HG03045 (cell line): ENCODE results near the gene ARHGAP44.

ENCODE experiments used
- ATAC-seq: cut with Tn5 transposase; IDR thresholded peaks from one replicate; pipeline ENCODE4 v1.9.1; 2021; ENCODE audit warnings: mild to moderate bottlenecking, moderate library complexity; ENCODE audit not compliant: unreplicated experiment

Gene ARHGAP44

DNA sequence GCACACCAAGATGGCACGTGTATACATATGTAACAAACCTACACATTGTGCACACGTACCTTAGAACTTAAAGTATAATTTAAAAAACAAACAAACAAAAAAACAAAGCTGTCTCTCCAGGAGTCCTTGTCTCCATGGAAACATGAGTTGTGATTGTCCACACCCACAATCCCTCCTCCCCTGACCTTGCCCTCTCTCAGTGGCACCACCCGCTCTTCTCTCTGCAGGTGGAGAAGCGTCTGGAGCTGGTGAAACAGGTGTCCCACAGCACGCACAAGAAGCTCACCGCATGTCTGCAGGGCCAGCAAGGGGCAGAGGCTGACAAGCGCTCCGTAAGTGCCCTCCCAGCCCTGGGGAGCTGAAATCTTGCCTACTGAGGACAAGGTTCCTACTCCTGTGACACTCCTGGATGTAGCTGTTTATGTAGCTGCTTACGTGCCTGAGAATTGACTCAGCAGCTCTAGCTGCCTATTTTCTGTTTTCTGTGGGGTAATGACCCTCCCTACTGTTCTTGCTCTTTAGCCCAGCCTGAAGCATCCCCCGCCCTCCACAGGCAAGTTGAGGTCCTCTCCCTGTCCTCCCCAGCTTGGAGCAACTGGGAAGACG is 107.0 kb downstream of the ARHGAP44 start:
- ATAC-seq = no peak

DNA sequence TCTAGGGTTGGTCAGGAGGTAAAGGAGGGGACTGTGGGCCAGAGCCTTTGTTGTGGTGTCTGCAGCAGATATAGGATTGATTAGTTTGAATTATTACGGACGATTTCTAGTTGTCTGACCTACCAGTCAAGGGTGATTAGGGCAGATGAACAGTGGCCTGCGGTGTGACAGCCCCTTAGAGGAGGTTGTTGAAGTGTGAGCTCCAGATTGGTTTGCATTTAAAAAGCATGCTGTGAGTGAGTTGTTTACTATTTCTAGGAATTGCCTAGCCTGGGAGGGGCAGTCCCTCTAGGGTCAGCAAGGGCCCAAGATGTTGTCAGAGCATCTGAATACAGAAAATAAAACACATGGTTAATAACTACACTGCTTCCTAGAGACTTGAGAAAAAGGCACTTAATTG is 108.8 kb downstream of the ARHGAP44 start:
- no peak for ATAC-seq

DNA sequence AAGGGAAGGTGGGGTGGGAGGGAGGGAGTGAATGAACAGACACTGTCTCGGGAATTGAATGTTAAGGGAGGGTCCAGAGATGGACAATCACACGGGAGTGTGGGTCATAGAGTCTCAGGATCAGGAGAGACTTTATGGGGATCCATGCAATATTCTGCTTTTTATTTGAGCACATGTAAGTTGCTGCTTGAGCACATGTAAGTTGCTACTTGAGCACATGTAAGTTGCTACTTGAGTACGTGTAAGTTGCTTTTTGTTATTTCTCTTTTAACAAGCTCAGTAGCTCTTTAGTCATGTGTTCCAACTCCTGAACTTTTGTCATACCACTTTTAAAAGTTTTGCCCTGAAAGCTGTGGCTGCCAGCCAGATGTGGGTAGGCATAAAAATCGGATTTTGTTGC is 110.3 kb downstream of the ARHGAP44 start:
- ATAC-seq = no peak

DNA sequence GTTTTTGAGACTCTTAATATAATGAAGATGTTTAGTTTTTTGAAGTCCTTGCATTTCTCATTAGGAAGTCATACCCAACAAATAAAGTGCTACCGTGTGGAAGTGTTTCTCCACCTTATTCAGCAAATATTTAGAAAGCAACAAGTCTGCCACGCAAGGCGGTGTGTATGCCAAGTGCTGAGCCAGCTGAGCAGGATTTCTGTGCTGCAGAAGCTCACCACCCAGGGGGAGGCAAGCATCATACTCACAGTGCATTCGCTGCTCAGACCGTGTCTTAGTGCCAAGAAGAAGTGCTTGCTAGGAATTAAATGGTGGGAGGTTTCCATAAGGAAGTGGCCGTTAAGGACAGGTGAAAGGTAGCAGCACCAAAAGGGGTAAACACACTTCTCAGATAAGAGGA is 111.2 kb downstream of the ARHGAP44 start:
- no peak for ATAC-seq

DNA sequence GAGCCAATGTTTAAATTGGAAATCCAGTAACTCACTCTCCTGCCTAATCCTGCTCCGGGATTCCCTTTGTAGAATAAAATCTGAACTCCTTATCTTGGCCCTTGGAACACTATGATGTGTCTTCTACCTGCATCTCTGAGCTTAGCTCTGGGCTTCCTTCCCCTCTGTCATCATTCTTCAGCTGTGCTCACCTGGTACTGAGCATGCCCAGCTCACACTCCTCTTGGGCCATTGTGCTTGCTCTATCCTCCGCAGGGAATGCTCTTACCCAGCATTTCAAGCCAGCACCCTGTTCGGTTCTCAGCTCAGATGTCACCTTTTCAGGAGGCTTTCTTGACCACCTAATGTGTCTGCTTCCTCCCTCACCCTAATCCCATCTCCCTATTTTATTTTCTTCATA is 112.7 kb downstream of the ARHGAP44 start:
- ATAC-seq = no peak

DNA sequence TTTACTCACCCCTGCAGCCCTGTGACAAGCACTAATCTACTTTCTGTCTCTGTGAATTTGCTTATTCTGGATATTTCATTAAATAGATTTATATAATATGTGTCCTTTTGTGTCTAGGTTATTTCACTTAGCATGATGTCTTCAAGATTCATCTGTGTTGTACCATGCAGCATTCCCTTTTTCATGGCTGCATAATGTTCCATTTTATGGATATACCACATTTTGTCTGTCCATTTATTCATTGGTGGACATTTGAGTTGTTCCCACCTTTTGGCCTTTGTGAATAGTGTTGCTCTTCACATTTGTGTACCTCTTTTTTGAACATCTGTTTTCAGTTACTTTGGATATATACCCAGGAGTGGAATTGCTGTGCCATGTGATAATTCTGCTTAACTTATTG is 118.2 kb downstream of the ARHGAP44 start:
- no peak for ATAC-seq

DNA sequence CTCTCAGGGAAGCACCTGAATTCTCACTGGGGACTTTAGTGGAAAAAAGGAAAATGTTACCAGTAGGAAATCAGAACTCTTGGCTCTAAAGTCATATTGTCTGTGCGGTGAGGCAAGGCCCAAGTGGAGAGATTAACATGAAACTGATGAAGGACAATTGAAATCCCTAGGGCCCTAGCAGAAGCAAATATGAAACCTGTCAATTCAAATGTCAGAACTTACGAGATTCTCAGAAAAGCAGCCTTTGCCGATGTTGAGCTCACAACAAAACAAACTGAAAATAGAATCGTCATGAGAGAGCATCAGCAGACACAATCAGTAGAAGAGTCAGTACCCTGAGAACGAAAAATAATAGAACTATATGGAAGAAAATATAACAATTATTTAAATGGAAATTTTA is 119.7 kb downstream of the ARHGAP44 start:
- ATAC-seq = no peak

DNA sequence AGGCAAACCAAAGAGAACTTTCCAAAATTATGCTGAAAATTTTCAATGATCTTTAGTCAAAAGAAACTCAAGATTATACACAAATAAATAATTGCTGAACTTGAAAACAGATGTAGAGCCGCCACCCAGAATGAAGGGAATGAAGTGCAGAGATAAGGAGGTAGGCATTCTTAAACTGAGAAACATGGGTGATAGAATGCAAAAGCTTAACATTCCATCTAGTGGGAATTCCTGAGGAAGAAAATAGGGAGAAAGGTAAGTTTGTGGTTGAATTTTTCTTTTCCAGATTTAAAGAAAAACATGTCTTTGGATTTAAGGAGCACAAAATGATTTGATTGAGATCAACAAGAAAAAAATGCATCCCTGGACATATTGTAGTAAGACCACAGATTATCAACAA is 120.2 kb downstream of the ARHGAP44 start:
- ATAC-seq = no peak

DNA sequence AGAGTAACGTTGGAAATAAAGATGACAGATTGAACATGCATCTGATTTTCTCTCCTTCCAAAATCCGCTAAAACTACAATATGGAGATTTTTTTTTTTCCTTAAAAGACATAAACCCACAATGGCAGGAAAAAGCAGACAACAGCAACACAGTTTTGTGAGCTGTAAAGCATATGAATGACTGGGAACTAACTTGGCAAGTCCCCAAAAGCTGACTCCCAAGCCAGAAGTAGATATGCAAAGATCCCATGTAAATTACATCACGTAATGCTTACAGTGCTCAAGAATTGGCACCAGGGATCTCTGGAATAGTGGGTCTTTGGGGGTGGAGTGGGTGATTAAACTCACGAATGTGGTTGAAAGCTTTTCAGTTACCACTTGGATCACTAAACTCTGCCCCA is 121.9 kb downstream of the ARHGAP44 start:
- ATAC-seq = no peak

DNA sequence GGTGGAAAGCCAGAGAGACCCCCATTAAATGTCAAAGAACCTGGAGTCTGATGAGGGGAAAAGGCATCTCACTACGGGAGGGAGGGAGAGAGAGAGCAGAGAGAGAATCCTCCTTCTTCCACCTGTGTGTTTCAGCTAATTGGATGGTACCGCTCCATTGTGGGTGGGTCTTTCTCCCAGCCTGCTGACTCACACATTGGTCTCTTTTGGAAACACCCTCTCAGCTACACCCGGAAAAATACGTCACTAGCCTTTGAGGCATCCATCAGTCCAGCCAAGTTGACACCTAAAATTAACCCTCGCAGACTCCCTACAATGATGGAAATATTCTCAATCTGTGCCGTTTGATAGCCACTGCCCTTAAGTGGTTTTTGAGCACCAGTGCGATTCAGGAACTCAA is 128.1 kb downstream of the ARHGAP44 start:
- no peak for ATAC-seq

DNA sequence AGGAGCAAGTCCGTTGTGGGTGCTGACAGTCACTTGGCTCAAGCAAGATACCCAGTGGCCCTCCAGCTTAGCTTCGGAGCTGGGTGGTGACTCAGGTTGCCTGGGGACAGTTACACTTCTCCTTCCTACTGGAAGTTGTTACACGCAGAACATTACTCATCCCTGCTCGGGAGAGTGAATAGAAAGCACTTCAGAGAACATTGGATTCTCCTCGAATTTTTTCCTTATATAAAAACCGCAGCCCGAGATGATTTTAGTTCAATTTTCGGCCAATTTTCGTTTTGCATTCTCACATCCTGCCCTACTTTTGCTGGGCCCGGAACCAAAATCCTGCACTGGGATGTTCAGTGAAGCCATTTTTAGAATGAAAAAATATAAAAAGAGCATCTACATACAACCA is 128.8 kb downstream of the ARHGAP44 start:
- ATAC-seq = no peak

DNA sequence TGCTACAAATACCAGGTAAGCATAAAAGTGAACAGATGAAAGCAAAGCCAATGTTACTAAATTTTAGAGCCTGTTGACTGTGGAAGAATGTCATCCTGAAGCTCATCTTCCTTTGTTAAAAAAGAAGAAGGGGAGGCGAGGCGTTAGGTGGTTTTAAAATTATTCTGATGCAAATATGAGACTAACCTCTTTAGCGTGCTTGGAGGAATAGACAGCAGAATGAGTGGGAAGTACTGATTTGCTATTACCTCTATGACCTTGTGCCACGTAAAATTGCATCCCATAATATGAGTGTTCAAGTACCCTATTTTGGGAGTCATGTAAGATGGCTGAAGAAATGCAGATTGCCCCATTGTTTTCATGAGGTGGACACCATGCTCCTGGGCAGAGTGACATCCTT is 132.8 kb downstream of the ARHGAP44 start:
- no peak for ATAC-seq

DNA sequence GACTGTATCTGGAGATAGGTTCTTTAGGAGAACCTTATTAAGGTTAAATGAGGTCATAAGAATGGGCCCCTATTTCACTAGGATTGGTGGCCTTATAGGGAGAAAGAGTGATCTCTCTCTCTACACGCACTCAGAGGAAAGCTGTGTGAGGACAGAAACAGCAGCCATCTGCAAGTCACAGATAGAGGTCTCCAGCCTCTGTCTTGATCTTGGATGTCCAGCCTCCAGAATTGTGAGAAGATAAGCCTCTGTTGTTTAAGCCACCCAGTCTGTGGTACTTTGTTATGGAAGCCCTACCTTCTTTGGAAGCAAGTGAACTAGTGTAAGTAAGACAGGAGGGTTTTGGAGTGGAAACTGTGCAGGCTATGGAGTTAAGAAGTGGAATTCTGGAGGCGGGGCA is 135.3 kb downstream of the ARHGAP44 start:
- ATAC-seq = no peak

DNA sequence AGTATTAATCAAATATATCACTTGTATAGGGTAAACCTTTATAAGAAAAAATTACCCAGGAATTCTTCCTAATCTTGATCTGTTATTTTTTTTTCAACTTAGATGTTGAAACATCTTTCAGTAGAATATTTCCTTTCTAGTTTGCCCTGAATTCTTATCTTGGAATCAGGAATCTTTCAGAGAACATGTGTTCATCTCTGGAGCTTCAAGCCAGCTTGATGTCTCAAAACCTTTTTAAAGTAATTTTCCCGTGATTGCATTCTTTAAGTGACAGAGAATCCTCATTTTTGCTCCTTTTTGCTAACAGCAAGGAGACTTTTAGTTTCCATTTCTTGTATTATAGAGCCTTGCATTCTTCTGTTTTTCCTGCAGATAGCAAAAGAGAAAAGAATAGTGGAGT is 137.7 kb downstream of the ARHGAP44 start:
- no peak for ATAC-seq

DNA sequence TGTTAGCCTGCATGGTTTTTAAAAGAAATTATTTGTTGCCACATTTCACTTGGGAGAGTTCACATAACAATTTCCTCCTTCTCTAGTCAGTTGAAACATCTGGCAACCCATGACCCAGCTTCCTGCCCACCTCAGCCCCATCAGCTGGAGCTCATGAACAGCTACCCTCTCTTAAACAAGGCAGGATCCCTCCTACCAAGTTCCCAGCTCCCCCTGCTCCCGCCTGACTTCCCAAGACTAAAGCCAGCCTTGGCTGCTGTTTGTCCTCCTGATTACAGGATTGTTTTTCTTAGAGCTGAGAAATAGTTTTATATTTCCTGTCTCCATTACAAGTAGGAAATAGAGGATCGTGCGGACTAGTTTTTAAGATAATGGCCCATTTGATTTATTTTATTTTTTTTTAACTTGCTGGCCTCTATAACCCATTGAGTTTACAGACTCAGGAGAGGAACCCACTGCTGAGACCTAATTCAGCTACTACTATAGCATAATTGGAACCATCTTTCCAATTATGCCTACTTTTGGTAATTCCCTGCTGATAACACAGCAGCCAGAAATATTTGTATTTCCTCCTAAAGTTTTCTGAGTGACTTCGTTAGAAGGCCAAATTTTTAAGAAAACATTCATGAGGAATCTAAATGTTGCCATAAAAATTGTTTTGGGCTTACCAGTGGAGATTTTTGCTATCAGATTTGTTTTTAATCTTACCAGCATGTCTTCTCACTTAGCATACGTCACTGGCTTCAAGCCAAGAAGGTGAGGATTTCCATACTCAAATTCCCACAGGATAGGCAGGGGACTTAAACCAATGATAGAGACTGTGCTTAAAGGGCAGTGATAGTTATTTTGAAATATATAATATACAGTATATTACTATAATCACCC is 138.5 kb downstream of the ARHGAP44 start:
- no peak for ATAC-seq

DNA sequence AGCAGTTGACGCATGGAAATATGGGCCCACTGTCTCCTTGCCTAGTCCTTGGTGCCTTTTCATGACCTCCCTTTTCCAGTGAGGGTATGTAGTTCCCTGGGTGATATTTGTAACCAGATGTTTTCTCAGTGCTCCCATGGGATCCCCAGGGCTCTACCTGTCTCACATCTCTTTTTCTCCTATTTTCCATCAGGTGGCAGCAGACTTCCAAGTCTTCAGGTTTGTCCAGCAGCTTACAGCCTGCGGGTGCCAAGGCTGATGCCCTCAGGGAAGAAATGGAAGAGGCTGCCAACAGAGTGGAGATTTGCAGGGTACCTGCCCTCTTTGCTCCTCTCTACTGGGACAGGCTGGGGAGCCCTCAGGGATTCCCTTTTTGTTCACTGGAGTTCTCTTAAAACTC is 139.4 kb downstream of the ARHGAP44 start:
- ATAC-seq = no peak

DNA sequence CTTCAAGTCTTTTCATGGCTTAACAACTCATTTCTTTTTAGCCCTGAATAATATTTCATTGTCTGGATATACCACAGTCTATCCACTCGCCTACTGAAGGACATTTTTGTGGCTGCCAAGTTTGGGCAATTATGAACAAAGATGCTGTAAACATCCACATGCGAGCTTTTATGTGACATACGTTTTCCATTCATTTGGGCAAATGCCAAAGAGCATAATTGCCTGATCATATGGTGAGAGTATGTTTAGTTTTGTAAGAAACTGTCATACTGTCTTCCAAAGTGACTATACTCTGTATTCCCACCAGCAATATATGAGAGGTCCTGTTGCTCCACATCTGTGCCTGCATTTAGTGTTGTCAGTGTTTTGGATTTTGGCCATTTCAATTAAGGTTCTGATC is 147.2 kb downstream of the ARHGAP44 start:
- ATAC-seq = no peak

DNA sequence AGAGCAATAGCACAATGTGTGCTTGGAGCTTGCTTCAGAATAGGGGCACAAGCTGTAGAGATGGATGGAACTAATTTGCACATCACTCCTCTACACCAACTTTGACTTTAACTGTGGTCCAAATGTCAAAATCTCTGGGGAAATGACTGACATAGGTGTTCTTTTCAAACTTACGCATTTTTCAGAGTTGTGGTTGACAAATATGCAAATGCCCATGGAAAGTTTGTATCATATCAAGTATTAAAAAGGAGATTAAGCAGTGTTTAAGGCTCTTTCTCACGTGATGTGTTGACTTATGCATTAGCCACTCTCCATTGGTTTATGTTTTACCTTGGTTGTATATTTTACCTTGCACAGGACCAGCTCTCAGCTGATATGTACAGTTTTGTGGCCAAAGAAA is 151.4 kb downstream of the ARHGAP44 start:
- ATAC-seq = no peak

DNA sequence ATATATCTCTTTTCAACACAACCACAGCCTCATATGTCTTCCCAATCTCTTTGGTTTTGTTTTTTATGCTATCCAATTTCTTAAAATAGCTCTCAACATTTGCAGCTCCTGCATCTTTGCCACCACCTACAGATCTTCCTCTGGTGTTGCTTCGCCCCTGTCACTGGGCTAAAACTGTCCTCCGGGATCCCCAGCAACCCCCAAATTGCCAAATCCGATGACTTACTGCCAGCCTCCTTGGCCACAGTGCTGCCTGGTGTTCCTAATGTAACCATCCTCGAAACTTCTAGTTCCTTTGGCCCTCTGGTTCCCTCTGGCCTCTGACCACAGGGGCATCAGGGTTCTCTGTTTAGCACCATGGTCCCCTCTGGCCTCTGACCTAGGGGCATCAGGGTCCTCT is 157.7 kb downstream of the ARHGAP44 start:
- no peak for ATAC-seq

DNA sequence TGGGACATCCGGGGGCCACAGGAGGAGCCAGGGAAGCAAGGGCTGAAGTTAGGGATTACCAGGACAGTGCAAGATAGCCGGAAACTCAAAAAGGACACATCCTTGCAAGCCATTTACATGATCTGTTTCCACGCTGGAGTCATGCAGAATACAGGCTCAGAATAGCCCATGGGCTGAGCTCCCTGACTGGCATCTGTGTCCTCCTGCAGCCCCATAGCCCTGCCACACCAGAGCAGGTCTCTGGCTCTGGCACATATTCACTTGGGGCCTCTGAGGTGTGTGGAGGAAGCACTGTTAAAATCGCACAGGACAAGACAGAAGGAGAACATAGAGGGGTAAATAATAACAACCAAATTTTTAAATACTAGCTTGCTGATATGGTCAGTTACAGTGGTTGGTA is 162.7 kb downstream of the ARHGAP44 start:
- ATAC-seq = no peak

DNA sequence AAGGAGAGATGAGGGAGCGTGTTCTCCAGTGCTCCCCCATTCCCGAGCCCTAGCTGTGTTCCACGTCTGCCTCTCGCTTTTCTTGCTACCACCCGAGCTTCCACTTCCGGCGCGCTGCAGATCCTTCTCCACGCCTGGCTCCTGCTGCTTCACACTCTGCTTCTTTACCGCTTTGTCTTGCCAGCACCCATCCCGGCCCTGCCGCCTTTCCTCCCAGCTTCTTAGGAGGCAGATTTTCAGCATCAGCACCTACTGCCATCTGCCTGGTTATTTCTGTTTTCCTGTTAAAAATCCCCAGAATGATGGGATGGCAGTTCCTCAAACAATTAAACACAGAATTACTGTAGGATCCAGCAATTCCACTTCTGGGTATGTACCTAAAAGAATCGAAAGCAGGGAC is 163.9 kb downstream of the ARHGAP44 start:
- no peak for ATAC-seq

DNA sequence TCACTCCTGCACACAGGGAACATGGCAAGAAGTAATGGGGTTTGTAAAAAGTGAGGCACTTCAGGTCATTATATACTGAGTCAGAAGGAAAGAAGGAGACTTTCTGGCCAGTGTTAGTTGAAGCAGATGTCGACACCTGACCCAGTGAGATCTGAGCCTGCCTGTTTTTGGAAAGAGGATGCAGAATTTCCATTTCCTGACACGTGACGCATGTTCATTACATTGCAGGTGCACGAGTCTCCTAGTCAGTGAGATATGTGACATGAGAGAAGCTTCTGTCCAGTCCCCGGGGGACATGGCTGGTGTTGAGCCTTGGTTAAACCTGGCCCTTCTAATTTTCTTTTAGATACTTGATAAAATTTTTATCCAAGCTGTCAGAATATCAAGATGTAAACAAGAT is 166.2 kb downstream of the ARHGAP44 start:
- ATAC-seq = no peak

DNA sequence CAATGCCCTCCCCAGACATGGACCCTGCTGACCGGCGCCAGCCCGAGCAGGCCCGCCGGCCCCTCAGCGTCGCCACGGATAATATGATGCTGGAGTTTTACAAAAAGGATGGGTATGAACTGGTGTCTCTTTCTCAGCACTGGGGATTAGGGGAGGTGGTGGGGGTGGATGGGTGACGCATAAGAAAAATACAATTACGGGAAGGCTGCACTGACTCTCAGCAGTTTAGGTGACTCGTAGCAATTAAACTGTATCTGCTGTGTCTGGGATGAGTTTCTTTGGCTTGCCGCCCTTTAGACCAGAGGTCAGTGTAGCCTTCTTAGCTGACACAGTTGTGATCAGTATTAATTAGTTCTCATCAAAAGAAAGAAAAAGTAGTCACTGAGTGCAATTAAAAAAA is 169.5 kb downstream of the ARHGAP44 start:
- no peak for ATAC-seq
